NT2/D1 (cell line): ENCODE measurements around the gene RHOA.

Experiments
- SUZ12 ChIP-seq: IDR thresholded peaks from 2 replicates; pipeline ENCODE4 v1.6.1; 2011; ENCODE audit not compliant: insufficient read length, insufficient read depth; ENCODE audit errors: extremely low read depth
- YY1 ChIP-seq: IDR thresholded peaks from 2 replicates; pipeline ENCODE4 v1.6.1; 2011; ENCODE audit not compliant: insufficient read length, insufficient read depth

DNA sequence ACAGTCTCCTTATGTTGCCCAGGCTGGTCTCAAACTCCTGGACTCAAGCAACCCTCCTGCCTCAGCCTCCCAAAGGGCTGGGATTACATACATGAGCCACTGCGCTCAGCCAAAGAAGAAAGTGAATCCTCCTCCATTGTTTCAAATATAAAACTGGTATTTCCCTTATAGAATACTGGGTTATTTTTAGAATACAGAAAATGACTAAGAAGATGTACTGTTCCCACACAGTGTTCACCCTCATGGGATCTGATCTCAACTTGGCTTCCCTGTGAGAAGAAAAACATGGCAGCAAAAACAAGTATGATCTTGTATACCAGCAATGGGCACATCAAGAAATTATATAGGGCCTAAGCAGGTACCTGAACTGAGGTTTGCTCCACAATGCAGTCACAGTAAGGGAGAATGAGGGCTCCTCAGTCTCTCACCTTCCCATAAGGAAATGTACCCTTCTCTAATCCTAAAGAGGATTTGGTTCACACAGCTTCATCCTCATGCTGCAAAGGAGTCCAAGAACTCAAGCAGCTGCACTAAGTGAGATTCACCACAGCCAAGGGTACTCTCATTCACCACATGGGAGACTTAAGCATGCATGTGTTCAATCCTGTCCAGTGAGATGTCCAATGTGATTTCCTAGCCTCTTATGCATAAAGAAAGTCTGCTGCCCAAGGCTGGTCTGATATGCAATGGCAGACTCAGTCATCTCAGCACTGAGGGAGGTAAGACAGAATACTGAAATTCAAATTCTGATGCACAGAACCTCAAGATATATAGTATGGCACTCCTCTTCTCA lies 97.7 kb downstream of the RHOA start:
- no peak for TF ChIP-seq YY1
- TF ChIP-seq SUZ12 = no peak
